ENCODE measurements around the gene RPP30. TPM values are rescaled to one million over a fixed set of nuclear protein-coding genes. Genes with fewer than 3 reads are reported as not detected.

RPP30 gene
- total RNA-seq, 1 experiment from 2014 or later, result 56.8 TPM

- Histone ChIP-seq H3K27me3 (ENCODE audit: insufficient read depth, low read length) (no peaks in the 10 kb centered on the region), H3K36me3 (ENCODE audit: control insufficient read depth in 1 of 2, insufficient read depth in 2 of 2, low read length in 2 of 2) (no peaks in the 10 kb centered on the region), H2AFZ (ENCODE audit: low read depth, low read length, poor library complexity, severe bottlenecking) (no peak overlapping the region), H3K4me1 (ENCODE audit: control insufficient read depth in 1 of 2, insufficient read depth in 2 of 2, low read length in 2 of 2) (peaks cover 0 to 2% of the 10 kb centered on the region in 2 experiments; a peak in 1 of 4 replicates), H3K79me2 (ENCODE audit: insufficient read depth, low read length) (no peaks in the 10 kb centered on the region), H3K4me2 (ENCODE audit: low read length) (no peak overlapping the region), H4K20me1 (ENCODE audit: insufficient read depth) (no peaks in the 10 kb centered on the region), H3K27ac (ENCODE audit: low read depth, low read length) (no peak overlapping the region), H3K4me3 (replicated peaks in 1 of 2; ENCODE audit: low read depth in 1 of 2, low read length in 2 of 2) (no peak overlapping the region), H3K9me3 (ENCODE audit: control insufficient read depth in 1 of 2, insufficient read depth in 1 of 2, low read depth in 1 of 2, low read length in 2 of 2) (no peaks in the 10 kb centered on the region), H3K9ac (ENCODE audit: low read length) (no peak overlapping the region), H3K9me2 (ENCODE audit: insufficient read depth) (no peaks in the 10 kb centered on the region)
- CTCF ChIA-PET, result interaction anchor here (0.6 to 3.4 kb wide), 26 partner anchors 10 to 834 kb away, joined by 3 to 39 read pairs (median 4); partner anchors contain the start of gene ANKRD1
- BruUV-seq (replicated peaks), result no TSS peak
- ATAC-seq (peak; percentile 96), DNase-seq (ENCODE audit: low read depth, low spot score) (peak; percentile 69)
- TF ChIP-seq CEBPB (IDR thresholded peaks at IDR 0.05; ENCODE audit: low read depth) (no peak), POLR2A (IDR thresholded peaks at IDR 0.05; ENCODE audit: borderline replicate concordance, extremely low read depth, insufficient read depth, insufficient read length) (no peak), EZH2 (IDR thresholded peaks at IDR 0.05) (no peak), POLR2AphosphoS5 (IDR thresholded peaks at IDR 0.05; ENCODE audit: low read depth, low read length) (no peak), ZFX (IDR thresholded peaks at IDR 0.05) (no peak), FOSL1 (IDR thresholded peaks at IDR 0.05; ENCODE audit: low read depth) (no peak), YY1 (IDR thresholded peaks at IDR 0.05; ENCODE audit: extremely low read depth, insufficient replicate concordance, low read depth, low read length) (peak; percentile 20), RAD21 (IDR thresholded peaks at IDR 0.05; ENCODE audit: low read depth) (peak; percentile 90), CBX3 (IDR thresholded peaks at IDR 0.05; ENCODE audit: low read depth) (no peak), SIN3A (IDR thresholded peaks at IDR 0.05; ENCODE audit: low read depth) (no peak), MAX (IDR thresholded peaks at IDR 0.05) (no peak), ZBTB33 (IDR thresholded peaks at IDR 0.05; ENCODE audit: extremely low read depth, insufficient replicate concordance, low read length) (no peak), CTCF (IDR thresholded peaks at IDR 0.05 in 2 of 3, conservative IDR thresholded peaks at IDR 0.05 in 1 of 3; ENCODE audit: borderline replicate concordance in 1 of 3, insufficient read depth in 1 of 3, low read depth in 2 of 3, low read length in 2 of 3) (peak; percentile 72 to 80 (median 74); a peak in 5 of 6 replicates), ELF1 (IDR thresholded peaks at IDR 0.05; ENCODE audit: borderline replicate concordance, low read depth) (no peak), SRF (IDR thresholded peaks at IDR 0.05; ENCODE audit: low read depth) (no peak), REST (IDR thresholded peaks at IDR 0.05; ENCODE audit: low read depth) (no peak), EGR1 (IDR thresholded peaks at IDR 0.05; ENCODE audit: low read depth) (no peak), ZNF274 (IDR thresholded peaks at IDR 0.05; ENCODE audit: low read depth, low read length) (no peak), SP1 (IDR thresholded peaks at IDR 0.05; ENCODE audit: low read depth) (no peak)
- intact Hi-C loops (cut with micrococcal nuclease), result loop anchor here (1.0 to 10.0 kb wide), 4 partner anchors 340 to 833 kb away; partner anchors contain the start of gene PPP1R3C
- RAD21 ChIA-PET (ENCODE audit: low non-redundant PET in 1 of 2, low total read pairs in 2 of 2, uncharacterized antibody in 2 of 2, unreplicated experiment in 2 of 2), result interaction anchor here (0.7 to 1.0 kb wide), 3 partner anchors 339 to 385 kb away, joined by 4 to 5 read pairs (median 5); no protein-coding TSS in a partner anchor
- POLR2A ChIA-PET, result no interaction called here
Measured at GRCh38 chr10:90911133-90912051, 39.6 kb downstream of the RPP30 start.

All from HCT116 (cell line).